ENCODE data around the gene UTRN. TPM values are rescaled to one million over a fixed set of nuclear protein-coding genes. Genes with fewer than 3 reads are reported as not detected.

The UTRN gene
- total RNA-seq, 1 experiment from 2014 or later = 216 TPM

DNA sequence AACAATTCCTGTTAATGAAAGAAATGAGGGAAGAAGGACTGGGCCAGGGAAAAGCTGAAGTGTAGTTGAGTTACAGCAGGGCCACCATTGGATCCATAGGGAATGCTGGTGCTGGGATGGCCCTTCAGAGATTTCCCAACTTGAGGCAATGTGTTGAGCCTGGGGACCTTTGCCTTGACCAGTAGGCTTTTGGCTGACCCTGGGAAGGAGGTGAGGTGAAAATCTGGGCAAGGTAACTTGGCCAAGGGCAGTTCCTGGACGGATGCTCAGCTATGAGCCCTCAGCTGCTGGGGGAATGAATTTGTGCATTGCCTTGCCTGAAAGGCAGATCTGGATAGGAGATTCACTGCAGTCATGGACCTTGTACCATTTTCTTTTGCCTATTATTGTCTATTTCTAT, 20.4 kb downstream of the UTRN start:
- intact Hi-C loops (cut with micrococcal nuclease; ENCODE audit: unreplicated experiment) = no loop called here
- no peaks in the 10 kb centered on the region for H3K9me3 Mint-ChIP-seq (ENCODE audit: unreplicated experiment)
- no peak for DNase-seq
- TF ChIP-seq, protein P1, sequence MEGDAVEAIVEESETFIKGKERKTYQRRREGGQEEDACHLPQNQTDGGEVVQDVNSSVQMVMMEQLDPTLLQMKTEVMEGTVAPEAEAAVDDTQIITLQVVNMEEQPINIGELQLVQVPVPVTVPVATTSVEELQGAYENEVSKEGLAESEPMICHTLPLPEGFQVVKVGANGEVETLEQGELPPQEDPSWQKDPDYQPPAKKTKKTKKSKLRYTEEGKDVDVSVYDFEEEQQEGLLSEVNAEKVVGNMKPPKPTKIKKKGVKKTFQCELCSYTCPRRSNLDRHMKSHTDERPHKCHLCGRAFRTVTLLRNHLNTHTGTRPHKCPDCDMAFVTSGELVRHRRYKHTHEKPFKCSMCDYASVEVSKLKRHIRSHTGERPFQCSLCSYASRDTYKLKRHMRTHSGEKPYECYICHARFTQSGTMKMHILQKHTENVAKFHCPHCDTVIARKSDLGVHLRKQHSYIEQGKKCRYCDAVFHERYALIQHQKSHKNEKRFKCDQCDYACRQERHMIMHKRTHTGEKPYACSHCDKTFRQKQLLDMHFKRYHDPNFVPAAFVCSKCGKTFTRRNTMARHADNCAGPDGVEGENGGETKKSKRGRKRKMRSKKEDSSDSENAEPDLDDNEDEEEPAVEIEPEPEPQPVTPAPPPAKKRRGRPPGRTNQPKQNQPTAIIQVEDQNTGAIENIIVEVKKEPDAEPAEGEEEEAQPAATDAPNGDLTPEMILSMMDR (IDR thresholded peaks at IDR 0.05; ENCODE audit: insufficient read depth in 1 of 2, low read depth in 1 of 2, low read length in 1 of 2, severe bottlenecking in 1 of 2, unreplicated experiment in 1 of 2) = no peak
- H3K27me3 Mint-ChIP-seq (ENCODE audit: insufficient read depth, unreplicated experiment) = no peaks in the 10 kb centered on the region
- no peak overlapping the region for H3K4me3 ChIP-seq (ENCODE audit: low read depth, low read length)
- H3K27me3 ChIP-seq (replicated peaks; ENCODE audit: control insufficient read depth, insufficient read depth, low read length) = no peaks in the 10 kb centered on the region
- peaks cover 62% of the 10 kb centered on the region for H3K4me1 Mint-ChIP-seq (ENCODE audit: low read depth, unreplicated experiment)
- H3K27ac Mint-ChIP-seq (ENCODE audit: unreplicated experiment) = no peak overlapping the region
- peaks cover 1% of the 10 kb centered on the region; the same call in 1 of the 2 replicates for H3K36me3 ChIP-seq (ENCODE audit: control insufficient read depth, insufficient read depth, low read length)
- no peaks in the 10 kb centered on the region for H3K9me3 ChIP-seq
- H3K36me3 Mint-ChIP-seq (ENCODE audit: insufficient read depth, unreplicated experiment) = peaks cover 57% of the 10 kb centered on the region
- peaks cover 51% of the 10 kb centered on the region for H3K4me1 ChIP-seq
- ChIA-PET POLR2A (no interaction called here), CTCF (no interaction called here)
- H3K4me3 Mint-ChIP-seq (ENCODE audit: unreplicated experiment) = no peak overlapping the region
- no TSS peak for BruUV-seq (replicated peaks)

GRCh38 chr6:144305985-144306384, 20.9 kb downstream of the UTRN start:
- CTCF ChIA-PET = no interaction called here
- no TSS peak for BruUV-seq (replicated peaks)
- TF ChIP-seq, protein P1 (IDR thresholded peaks at IDR 0.05; ENCODE audit: insufficient read depth in 1 of 2, low read depth in 1 of 2, low read length in 1 of 2, severe bottlenecking in 1 of 2, unreplicated experiment in 1 of 2) = no peak

DNA sequence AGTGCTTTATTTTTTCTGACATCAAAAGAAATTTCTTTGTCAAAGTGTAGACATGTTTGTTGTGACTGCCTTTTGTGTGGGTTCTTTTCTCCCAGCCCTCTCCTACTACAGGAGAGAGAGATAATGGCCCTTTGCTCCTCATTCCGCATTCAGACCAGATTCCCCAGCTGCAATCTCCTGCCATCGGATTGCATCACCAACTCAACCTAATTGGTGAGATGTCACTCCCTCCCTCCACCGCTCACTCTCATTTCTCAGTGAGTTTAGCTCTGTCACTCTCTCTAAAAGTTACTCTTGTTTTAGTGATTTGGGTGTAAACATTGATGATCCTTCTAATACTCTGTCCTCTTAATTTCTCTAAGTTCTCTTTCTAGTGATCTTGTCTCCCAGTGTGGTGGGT, 22.7 kb downstream of the UTRN start:
- BruUV-seq (replicated peaks) = no TSS peak
- Histone ChIP-seq H3K4me3 (ENCODE audit: low read depth, low read length) (no peak overlapping the region), H3K36me3 (ENCODE audit: control insufficient read depth, insufficient read depth, low read length) (no peaks in the 10 kb centered on the region; the same call in 1 of the 2 replicates), H3K9me3 (no peaks in the 10 kb centered on the region), H3K27me3 (replicated peaks; ENCODE audit: control insufficient read depth, insufficient read depth, low read length) (no peaks in the 10 kb centered on the region), H3K4me1 (peaks cover 34% of the 10 kb centered on the region)
- H3K36me3 Mint-ChIP-seq (ENCODE audit: insufficient read depth, unreplicated experiment) = peaks cover 42% of the 10 kb centered on the region
- intact Hi-C loops (cut with micrococcal nuclease; ENCODE audit: unreplicated experiment) = no loop called here
- no peaks in the 10 kb centered on the region for H3K9me3 Mint-ChIP-seq (ENCODE audit: unreplicated experiment)
- peak in 1 of 2 experiments; percentile 16 for DNase-seq
- H3K27ac Mint-ChIP-seq (ENCODE audit: unreplicated experiment) = peak overlapping the region; percentile 47
- ChIA-PET CTCF (no interaction called here), POLR2A (no interaction called here)
- TF ChIP-seq, protein P1 (IDR thresholded peaks at IDR 0.05; ENCODE audit: insufficient read depth in 1 of 2, low read depth in 1 of 2, low read length in 1 of 2, severe bottlenecking in 1 of 2, unreplicated experiment in 1 of 2) = no peak
- peaks cover 42% of the 10 kb centered on the region for H3K4me1 Mint-ChIP-seq (ENCODE audit: low read depth, unreplicated experiment)
- H3K27me3 Mint-ChIP-seq (ENCODE audit: insufficient read depth, unreplicated experiment) = no peaks in the 10 kb centered on the region
- no peak overlapping the region for H3K4me3 Mint-ChIP-seq (ENCODE audit: unreplicated experiment)

More at GRCh38 chr6:144305985-144306384, 20.9 kb downstream of the UTRN start:
- Mint-ChIP-seq H3K27me3 (ENCODE audit: insufficient read depth, unreplicated experiment) (no peaks in the 10 kb centered on the region), H3K27ac (ENCODE audit: unreplicated experiment) (no peak overlapping the region), H3K4me1 (ENCODE audit: low read depth, unreplicated experiment) (peaks cover 58% of the 10 kb centered on the region), H3K4me3 (ENCODE audit: unreplicated experiment) (no peak overlapping the region), H3K36me3 (ENCODE audit: insufficient read depth, unreplicated experiment) (peaks cover 55% of the 10 kb centered on the region), H3K9me3 (ENCODE audit: unreplicated experiment) (no peaks in the 10 kb centered on the region)
- Histone ChIP-seq H3K4me3 (ENCODE audit: low read depth, low read length) (no peak overlapping the region), H3K36me3 (ENCODE audit: control insufficient read depth, insufficient read depth, low read length) (peaks cover 1% of the 10 kb centered on the region; the same call in 1 of the 2 replicates), H3K27me3 (replicated peaks; ENCODE audit: control insufficient read depth, insufficient read depth, low read length) (no peaks in the 10 kb centered on the region), H3K4me1 (peaks cover 47% of the 10 kb centered on the region), H3K9me3 (no peaks in the 10 kb centered on the region)
- intact Hi-C loops (cut with micrococcal nuclease; ENCODE audit: unreplicated experiment) = no loop called here
- DNase-seq = no peak
- POLR2A ChIA-PET = no interaction called here
